Subcutaneous abdominal adipose tissue (tissue), 5 donors: ENCODE results near the gene TSKU.

Experiments used
- H3K27ac ChIP-seq: one replicate; pipeline ENCODE4 v1.7.0; 2013; ENCODE audit warnings: low read depth, mild to moderate bottlenecking, inconsistent platforms, low read length, moderate library complexity
- H3K27me3 ChIP-seq, 5 donors: one replicate each; pipeline ENCODE4 v1.7.0; 2013; ENCODE audit warnings: low read length in 5 of 5, inconsistent platforms in 1 of 5; ENCODE audit not compliant: control insufficient read depth in 5 of 5, insufficient read depth in 4 of 5
- H3K36me3 ChIP-seq, 5 donors: one replicate each; pipeline ENCODE4 v1.7.0; 2013; ENCODE audit warnings: low read length in 5 of 5; ENCODE audit not compliant: control insufficient read depth in 5 of 5, insufficient read depth in 5 of 5
- H3K4me1 ChIP-seq, 5 donors: one replicate each; pipeline ENCODE4 v1.7.0; 2013; ENCODE audit warnings: low read length in 5 of 5, mild to moderate bottlenecking in 3 of 5, moderate library complexity in 1 of 5; ENCODE audit not compliant: control insufficient read depth in 5 of 5, insufficient read depth in 5 of 5
- H3K4me3 ChIP-seq, 5 donors: one replicate each; pipeline ENCODE4 v1.7.0; 2013; ENCODE audit warnings: low read length in 5 of 5, low read depth in 1 of 5
- H3K9ac ChIP-seq, 5 donors: one replicate each; pipeline ENCODE4 v1.7.0; 2013; ENCODE audit warnings: low read length in 5 of 5, mild to moderate bottlenecking in 4 of 5, moderate library complexity in 3 of 5
- H3K9me3 ChIP-seq, 5 donors: one replicate each; pipeline ENCODE4 v1.7.0; 2013; ENCODE audit warnings: low read length in 5 of 5; ENCODE audit not compliant: control insufficient read depth in 5 of 5
- donor health status: healthy.
- donor health status: healthy.
- donor health status: healthy.
- donor health status: healthy.
- donor health status: healthy.

Gene TSKU

DNA sequence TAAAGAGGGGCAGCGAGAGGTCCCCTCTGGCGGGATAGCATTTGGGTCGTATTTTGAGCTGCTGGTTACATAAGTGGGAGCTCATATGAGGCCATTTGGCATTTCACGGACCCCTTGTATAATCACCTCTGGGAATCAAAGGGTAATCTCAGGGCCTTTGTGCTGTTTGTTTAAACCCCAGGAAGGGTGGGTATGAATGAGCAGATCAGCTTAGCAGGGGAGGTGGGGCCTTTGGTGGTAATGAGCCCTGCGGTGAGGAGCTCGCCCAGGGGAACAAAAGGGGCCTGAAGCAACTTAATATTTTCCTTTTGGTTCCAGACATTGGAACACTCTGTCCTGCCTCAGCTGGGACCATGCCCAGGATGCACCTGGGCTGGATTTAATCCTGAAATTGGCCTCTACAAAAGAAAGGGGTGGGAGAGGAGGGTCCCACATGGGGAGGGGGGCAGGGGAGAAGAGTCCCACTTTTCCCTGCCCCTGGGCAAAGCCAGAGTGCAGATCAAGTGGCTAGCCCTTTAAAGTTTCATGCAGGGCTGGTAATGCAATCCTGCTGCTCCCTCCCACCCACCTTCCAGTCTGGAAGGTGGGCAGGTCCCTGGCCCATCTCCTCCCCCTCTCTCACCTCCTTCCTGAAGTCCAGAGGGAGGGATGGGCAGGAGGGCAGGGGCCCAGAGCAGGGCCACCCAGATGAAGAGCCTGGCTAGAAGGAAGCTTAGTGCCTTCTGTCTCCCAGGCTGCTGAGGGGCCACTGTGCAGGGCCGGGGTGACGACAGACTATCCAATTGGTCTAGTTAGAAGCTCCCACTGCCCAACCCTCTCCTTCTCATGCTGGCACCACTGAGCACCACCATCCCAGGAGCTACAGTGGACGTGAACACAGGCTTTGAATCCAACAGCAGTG is 10.5 kb downstream of the TSKU start:
- Histone ChIP-seq H3K27me3 (no peaks in the 10 kb centered on the region), H3K27ac (peak overlapping the region; percentile 75), H3K9me3 (no peaks in the 10 kb centered on the region), H3K9ac (peak overlapping the region in 2 of 5 donors; percentile 1 to 6), H3K4me3 (peak overlapping the region in 2 of 5 donors; percentile 9 to 19), H3K4me1 (peaks cover 11 to 98% (median 92%) of the 10 kb centered on the region in 5 donors), H3K36me3 (peaks cover 0 to 40% (median 29%) of the 10 kb centered on the region in 5 donors)

DNA sequence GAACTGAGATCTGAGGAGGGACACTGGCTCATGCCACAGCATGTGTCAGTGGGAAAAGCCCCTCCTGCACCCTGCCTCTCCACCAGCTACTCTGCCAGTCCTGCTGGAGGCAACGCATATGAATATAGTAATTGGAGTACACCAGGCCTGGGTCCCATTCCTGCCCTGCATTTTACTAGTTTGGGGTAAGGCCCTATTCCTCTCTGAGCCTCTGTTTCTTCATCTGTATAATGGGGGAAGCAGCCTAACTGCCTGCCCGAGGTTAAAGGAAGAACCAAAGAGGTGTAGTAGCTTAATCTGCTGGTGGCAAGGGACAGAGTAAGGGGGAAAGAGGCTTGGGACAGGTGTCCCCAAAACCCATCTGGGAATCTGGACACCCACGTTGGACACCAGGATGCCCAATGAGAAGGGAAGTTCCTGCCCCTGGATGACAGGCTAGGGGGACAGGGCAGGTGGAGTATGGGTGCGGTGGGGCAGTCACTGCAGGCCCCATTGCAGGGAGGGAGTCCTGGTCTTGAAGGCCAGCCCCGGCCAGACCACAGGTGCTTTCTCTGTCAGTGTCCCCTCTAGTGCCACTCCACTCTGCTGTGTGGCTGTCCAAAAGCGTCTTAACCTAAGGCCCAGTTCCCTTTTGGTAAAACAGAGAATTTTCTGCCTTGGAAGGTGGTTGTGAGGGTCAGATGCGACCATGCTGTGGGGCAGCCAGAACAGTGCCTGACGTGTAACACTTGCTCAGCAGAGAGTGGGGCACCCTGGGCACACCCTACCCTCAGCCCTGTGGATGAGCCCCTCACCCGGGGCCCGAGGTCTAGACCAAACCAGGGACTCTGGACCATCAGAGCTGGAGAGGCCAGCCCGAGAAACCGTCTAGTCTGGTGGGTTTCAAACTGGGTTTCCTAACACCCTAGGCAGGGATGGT is 11.5 kb downstream of the TSKU start:
- peaks cover 15 to 97% (median 92%) of the 10 kb centered on the region in 5 donors for H3K4me1 ChIP-seq
- H3K9ac ChIP-seq: peak overlapping the region in 2 of 5 donors; percentile 17 to 73
- no peak overlapping the region for H3K4me3 ChIP-seq
- H3K9me3 ChIP-seq: no peaks in the 10 kb centered on the region
- H3K27ac ChIP-seq: peak overlapping the region; percentile 75
- H3K27me3 ChIP-seq: no peaks in the 10 kb centered on the region
- H3K36me3 ChIP-seq: peaks cover 0 to 40% (median 29%) of the 10 kb centered on the region in 5 donors

DNA sequence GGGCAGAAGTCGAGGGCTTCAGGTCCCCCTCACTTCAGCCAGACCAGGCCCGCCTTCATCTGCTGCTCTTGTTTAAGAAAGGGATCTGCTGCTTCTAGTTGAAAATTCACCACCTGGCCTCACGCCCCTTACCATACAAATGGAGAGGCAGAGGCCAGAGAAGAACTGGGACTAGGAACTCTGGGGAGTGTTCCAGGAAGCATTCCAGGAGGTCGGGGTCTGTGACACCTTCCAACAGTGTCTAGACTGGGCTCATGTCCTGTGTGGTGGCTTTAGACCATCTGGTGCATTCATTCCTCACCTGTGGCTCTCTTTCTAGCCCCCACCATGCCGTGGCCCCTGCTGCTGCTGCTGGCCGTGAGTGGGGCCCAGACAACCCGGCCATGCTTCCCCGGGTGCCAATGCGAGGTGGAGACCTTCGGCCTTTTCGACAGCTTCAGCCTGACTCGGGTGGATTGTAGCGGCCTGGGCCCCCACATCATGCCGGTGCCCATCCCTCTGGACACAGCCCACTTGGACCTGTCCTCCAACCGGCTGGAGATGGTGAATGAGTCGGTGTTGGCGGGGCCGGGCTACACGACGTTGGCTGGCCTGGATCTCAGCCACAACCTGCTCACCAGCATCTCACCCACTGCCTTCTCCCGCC is 12.3 kb downstream of the TSKU start:
- Histone ChIP-seq H3K9ac (peak overlapping the region in 2 of 5 donors; percentile 17 to 73), H3K9me3 (no peaks in the 10 kb centered on the region), H3K4me1 (peaks cover 15 to 96% (median 89%) of the 10 kb centered on the region in 5 donors), H3K27me3 (no peaks in the 10 kb centered on the region), H3K27ac (peak overlapping the region; percentile 75), H3K4me3 (no peak overlapping the region), H3K36me3 (peaks cover 0 to 38% (median 29%) of the 10 kb centered on the region in 5 donors)

DNA sequence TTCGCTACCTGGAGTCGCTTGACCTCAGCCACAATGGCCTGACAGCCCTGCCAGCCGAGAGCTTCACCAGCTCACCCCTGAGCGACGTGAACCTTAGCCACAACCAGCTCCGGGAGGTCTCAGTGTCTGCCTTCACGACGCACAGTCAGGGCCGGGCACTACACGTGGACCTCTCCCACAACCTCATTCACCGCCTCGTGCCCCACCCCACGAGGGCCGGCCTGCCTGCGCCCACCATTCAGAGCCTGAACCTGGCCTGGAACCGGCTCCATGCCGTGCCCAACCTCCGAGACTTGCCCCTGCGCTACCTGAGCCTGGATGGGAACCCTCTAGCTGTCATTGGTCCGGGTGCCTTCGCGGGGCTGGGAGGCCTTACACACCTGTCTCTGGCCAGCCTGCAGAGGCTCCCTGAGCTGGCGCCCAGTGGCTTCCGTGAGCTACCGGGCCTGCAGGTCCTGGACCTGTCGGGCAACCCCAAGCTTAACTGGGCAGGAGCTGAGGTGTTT is 12.8 kb downstream of the TSKU start:
- H3K4me1 ChIP-seq: peaks cover 15 to 96% (median 89%) of the 10 kb centered on the region in 5 donors
- H3K9me3 ChIP-seq: no peaks in the 10 kb centered on the region
- no peaks in the 10 kb centered on the region for H3K27me3 ChIP-seq
- H3K36me3 ChIP-seq: peaks cover 0 to 38% (median 29%) of the 10 kb centered on the region in 5 donors
- peak overlapping the region in 1 of 5 donors; percentile 27 for H3K9ac ChIP-seq
- peak overlapping the region; percentile 75 for H3K27ac ChIP-seq
- H3K4me3 ChIP-seq: no peak overlapping the region

DNA sequence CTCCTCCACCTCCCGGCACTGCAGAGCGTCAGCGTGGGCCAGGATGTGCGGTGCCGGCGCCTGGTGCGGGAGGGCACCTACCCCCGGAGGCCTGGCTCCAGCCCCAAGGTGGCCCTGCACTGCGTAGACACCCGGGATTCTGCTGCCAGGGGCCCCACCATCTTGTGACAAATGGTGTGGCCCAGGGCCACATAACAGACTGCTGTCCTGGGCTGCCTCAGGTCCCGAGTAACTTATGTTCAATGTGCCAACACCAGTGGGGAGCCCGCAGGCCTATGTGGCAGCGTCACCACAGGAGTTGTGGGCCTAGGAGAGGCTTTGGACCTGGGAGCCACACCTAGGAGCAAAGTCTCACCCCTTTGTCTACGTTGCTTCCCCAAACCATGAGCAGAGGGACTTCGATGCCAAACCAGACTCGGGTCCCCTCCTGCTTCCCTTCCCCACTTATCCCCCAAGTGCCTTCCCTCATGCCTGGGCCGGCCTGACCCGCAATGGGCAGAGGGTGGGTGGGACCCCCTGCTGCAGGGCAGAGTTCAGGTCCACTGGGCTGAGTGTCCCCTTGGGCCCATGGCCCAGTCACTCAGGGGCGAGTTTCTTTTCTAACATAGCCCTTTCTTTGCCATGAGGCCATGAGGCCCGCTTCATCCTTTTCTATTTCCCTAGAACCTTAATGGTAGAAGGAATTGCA is 13.5 kb downstream of the TSKU start:
- Histone ChIP-seq H3K4me1 (peaks cover 15 to 96% (median 90%) of the 10 kb centered on the region in 5 donors), H3K4me3 (no peak overlapping the region), H3K27ac (peak overlapping the region; percentile 75)

DNA sequence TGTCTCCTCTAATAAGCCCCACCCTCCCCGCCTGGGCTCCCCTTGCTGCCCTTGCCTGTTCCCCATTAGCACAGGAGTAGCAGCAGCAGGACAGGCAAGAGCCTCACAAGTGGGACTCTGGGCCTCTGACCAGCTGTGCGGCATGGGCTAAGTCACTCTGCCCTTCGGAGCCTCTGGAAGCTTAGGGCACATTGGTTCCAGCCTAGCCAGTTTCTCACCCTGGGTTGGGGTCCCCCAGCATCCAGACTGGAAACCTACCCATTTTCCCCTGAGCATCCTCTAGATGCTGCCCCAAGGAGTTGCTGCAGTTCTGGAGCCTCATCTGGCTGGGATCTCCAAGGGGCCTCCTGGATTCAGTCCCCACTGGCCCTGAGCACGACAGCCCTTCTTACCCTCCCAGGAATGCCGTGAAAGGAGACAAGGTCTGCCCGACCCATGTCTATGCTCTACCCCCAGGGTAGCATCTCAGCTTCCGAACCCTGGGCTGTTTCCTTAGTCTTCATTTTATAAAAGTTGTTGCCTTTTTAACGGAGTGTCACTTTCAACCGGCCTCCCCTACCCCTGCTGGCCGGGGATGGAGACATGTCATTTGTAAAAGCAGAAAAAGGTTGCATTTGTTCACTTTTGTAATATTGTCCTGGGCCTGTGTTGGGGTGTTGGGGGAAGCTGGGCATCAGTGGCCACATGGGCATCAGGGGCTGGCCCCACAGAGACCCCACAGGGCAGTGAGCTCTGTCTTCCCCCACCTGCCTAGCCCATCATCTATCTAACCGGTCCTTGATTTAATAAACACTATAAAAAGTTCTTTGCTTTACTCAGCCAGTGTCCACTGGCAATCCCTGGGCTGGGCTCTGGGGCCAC is 14.4 kb downstream of the TSKU start:
- Histone ChIP-seq H3K27ac (peak overlapping the region; percentile 75), H3K4me1 (peaks cover 13 to 94% (median 88%) of the 10 kb centered on the region in 5 donors), H3K9ac (peak overlapping the region in 1 of 5 donors; percentile 16)

More for the DNA sequence above, 13.5 kb downstream of the TSKU start:
- no peaks in the 10 kb centered on the region for H3K9me3 ChIP-seq
- H3K9ac ChIP-seq: peak overlapping the region in 1 of 5 donors; percentile 27
- H3K36me3 ChIP-seq: peaks cover 0 to 38% (median 29%) of the 10 kb centered on the region in 5 donors
- H3K27me3 ChIP-seq: no peaks in the 10 kb centered on the region

DNA sequence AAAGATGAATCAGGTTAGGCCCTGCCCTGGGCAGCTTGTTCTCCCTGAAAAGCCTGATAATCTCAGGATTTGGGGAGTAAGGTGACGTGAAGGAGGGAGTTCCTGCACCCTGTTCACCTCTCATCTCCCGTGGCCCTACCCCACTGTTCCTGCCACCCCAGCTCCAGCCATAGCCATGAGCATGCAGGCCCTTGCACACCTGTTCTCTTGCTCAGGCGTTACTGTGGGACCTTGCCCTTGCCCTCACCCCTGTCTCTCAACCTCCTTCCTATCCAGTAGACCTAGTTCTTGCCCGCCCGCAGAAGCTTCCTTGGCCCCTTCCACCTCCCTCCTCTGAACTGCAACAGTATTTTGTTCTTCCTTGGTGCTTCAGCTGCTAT is 15.0 kb downstream of the TSKU start:
- Histone ChIP-seq H3K4me1 (peaks cover 16 to 94% (median 86%) of the 10 kb centered on the region in 5 donors), H3K9ac (peak overlapping the region in 1 of 5 donors; percentile 48)

More for the DNA sequence above, 14.4 kb downstream of the TSKU start:
- no peak overlapping the region for H3K4me3 ChIP-seq
- H3K36me3 ChIP-seq: peaks cover 0 to 38% (median 29%) of the 10 kb centered on the region in 5 donors
- no peaks in the 10 kb centered on the region for H3K27me3 ChIP-seq
- no peaks in the 10 kb centered on the region for H3K9me3 ChIP-seq

DNA sequence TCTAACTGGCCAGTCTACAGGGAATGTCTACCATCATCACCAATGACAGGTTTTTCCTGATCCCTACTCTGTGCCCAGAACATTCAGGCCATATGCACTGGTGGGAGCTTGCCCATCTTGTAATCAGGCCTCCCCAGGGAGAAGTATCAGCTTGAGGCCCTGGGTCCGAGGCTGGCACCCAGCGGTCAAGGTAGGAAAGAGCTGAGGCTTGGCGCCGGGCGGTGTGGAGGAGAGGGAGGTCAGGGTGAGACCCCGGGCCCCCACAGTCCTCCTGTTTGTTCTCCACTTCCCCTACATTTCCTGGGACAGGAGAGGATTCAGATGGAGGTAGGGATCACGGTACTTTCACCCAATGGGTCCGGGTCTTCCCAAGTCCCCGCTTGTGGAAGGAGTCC is 15.5 kb downstream of the TSKU start:
- H3K36me3 ChIP-seq: peaks cover 0 to 38% (median 29%) of the 10 kb centered on the region in 5 donors
- no peaks in the 10 kb centered on the region for H3K27me3 ChIP-seq
- peak overlapping the region in 4 of 5 donors; percentile 42 to 64 (median 54) for H3K4me3 ChIP-seq
- H3K9ac ChIP-seq: peak overlapping the region in 3 of 5 donors; percentile 25 to 41 (median 28)
- H3K4me1 ChIP-seq: peaks cover 20 to 94% (median 86%) of the 10 kb centered on the region in 5 donors
- H3K27ac ChIP-seq: peak overlapping the region; percentile 94
- no peaks in the 10 kb centered on the region for H3K9me3 ChIP-seq

More for the DNA sequence above, 15.0 kb downstream of the TSKU start:
- H3K27me3 ChIP-seq: no peaks in the 10 kb centered on the region
- H3K27ac ChIP-seq: peak overlapping the region; percentile 94
- H3K36me3 ChIP-seq: peaks cover 0 to 38% (median 29%) of the 10 kb centered on the region in 5 donors
- no peaks in the 10 kb centered on the region for H3K9me3 ChIP-seq
- no peak overlapping the region for H3K4me3 ChIP-seq
